SK-N-MC (cell line): Measurements from ENCODE around the gene RNF227.

Experiments used
- DNase-seq: peaks from one replicate; pipeline ENCODE4 v3.0.0-alpha.2; 2011; ENCODE audit warnings: low read depth, low spot score
- H3K27ac ChIP-seq: fragments of 200-600 bp; sonication (generic); 2 replicates; pipeline ENCODE4 v1.5.1; 2016; ENCODE audit warnings: mixed run types
- H3K36me3 ChIP-seq: fragments of 200-600 bp; sonication (generic); 2 replicates; pipeline ENCODE4 v1.6.1; 2017; ENCODE audit warnings: antibody characterized with exemption, low read length, mixed read lengths; ENCODE audit not compliant: insufficient read depth
- H3K4me3 ChIP-seq: fragments of 200-600 bp; sonication (generic); 2 replicates; pipeline ENCODE4 v1.5.1; 2016
- H3K9ac ChIP-seq: fragments of 200-600 bp; sonication (generic); 2 replicates; pipeline ENCODE4 v1.8.0; 2017; ENCODE audit warnings: mixed run types, mixed read lengths; ENCODE audit not compliant: insufficient read length
- H3K9me3 ChIP-seq: fragments of 200-600 bp; sonication (generic); 2 replicates; pipeline ENCODE4 v1.6.1; 2017; ENCODE audit warnings: low read depth, mild to moderate bottlenecking, antibody characterized with exemption, low read length, moderate library complexity, mixed read lengths
- EZH2 ChIP-seq: fragments of 200-600 bp; sonication (generic); IDR thresholded peaks from one replicate; pipeline ENCODE4 v1.6.1; 2017; ENCODE audit warnings: antibody characterized with exemption
- FOXP2 ChIP-seq: optimal IDR thresholded peaks from 2 replicates; pipeline ENCODE3; 2011; ENCODE audit warnings: mild to moderate bottlenecking, moderate library complexity; ENCODE audit not compliant: insufficient read depth; ENCODE audit errors: extremely low read length, control extremely low read depth
- POLR2AphosphoS5 ChIP-seq: IDR thresholded peaks from 2 replicates; pipeline ENCODE4 v1.6.1; 2012; ENCODE audit warnings: mild to moderate bottlenecking, low read depth, low read length, borderline replicate concordance

Gene RNF227

DNA sequence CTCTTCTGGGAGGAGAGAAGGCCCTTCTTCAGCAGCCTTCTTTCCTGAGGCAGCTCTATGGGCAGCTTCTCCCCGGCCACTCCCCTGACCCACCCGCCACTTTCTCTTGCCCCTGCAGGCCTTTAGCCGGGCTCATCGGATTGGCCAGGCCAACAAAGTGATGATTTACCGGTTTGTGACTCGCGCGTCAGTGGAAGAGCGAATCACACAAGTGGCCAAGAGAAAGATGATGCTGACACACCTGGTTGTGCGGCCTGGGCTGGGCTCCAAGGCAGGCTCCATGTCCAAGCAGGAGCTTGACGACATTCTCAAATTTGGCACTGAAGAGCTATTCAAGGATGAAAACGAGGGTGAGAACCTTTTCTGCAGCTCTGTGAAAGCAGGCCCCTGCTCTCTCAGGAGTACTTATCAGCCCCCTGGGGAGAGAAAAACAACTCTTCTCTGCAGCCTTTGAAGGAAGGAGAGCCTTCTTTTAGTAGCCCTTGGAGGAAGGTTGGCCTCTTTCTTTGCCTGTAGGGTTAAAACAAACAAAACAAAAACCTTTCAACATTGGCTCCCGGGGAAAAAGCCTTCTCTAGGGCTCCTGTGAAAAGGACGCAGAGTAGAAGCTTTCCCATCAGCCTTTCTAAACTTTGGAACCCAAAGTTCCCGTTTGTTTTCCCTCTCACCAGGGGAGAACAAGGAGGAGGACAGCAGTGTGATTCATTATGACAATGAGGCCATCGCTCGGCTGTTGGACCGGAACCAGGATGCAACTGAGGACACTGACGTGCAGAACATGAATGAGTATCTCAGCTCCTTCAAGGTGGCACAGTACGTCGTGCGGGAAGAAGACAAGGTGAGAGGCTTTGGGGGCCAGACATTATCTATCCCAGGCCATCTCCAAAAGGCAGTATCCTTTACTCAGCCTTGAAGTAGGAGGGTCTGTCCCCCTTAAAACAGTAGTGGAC lies 12.7 kb downstream of the RNF227 start:
- Histone ChIP-seq H3K9ac (no peak overlapping the region), H3K9me3 (no peaks in the 10 kb centered on the region), H3K36me3 (peaks cover 99% of the 10 kb centered on the region), H3K27ac (no peak overlapping the region), H3K4me3 (no peak overlapping the region)
- no peak for DNase-seq
- TF ChIP-seq EZH2 (no peak), POLR2AphosphoS5 (no peak), FOXP2 (no peak)

DNA sequence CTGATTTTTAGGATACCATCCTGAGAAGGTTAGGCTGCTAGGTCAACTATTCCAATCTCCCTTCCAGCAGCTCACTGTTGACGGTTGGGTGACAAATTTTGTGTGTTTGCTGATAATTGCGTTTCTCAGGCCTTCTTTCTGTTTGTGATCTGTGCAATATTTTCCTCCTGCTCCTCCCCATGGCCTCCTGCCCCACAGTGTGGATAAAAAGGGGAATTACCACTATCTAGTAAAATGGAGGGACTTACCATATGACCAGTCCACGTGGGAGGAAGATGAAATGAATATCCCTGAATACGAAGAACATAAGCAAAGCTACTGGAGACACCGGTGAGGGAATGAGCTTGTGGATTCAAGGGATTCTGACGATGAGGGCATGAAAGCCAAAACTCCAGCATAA lies 18.3 kb downstream of the RNF227 start:
- TF ChIP-seq EZH2: no peak
- no peak for TF ChIP-seq FOXP2
- no peak for TF ChIP-seq POLR2AphosphoS5
- no peak for DNase-seq
- H3K27ac ChIP-seq: no peak overlapping the region
- no peak overlapping the region for H3K9ac ChIP-seq
- no peaks in the 10 kb centered on the region for H3K9me3 ChIP-seq
- H3K36me3 ChIP-seq: peaks cover 95% of the 10 kb centered on the region
- H3K4me3 ChIP-seq: no peak overlapping the region

DNA sequence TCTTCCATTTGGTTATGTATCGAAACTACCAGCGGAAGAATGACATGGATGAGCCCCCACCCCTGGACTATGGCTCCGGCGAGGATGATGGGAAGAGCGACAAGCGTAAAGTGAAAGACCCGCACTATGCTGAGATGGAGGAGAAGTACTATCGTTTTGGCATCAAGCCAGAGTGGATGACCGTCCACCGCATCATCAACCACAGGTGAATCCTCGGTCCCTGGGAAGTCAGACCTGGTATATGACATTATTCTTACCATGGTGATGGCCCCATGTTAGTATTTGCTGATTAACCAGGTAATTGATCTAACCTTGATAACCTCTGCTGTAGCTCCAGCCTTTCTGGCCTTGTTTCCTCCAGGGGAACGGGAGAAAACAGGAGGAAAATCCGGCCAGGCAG lies 19.0 kb downstream of the RNF227 start:
- Histone ChIP-seq H3K36me3 (peaks cover 93% of the 10 kb centered on the region), H3K9me3 (no peaks in the 10 kb centered on the region), H3K27ac (no peak overlapping the region), H3K4me3 (no peak overlapping the region), H3K9ac (no peak overlapping the region)
- TF ChIP-seq POLR2AphosphoS5: no peak
- no peak for TF ChIP-seq FOXP2
- no peak for TF ChIP-seq EZH2
- DNase-seq: no peak

DNA sequence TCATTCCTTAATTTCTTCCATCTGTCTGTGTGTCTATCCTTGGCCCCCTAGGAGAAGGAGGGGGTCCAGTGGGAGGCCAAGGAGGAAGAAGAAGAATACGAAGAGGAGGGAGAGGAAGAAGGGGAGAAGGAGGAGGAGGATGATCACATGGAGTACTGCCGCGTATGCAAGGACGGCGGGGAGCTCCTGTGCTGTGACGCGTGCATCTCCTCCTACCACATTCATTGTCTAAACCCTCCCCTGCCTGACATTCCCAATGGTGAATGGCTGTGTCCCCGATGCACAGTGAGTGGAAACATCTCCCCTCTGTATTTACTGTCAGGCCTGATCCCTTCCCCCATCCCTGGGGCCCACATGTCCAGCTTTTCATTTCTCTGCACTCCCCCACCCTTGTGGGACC lies 21.2 kb downstream of the RNF227 start:
- Histone ChIP-seq H3K27ac (no peak overlapping the region), H3K4me3 (no peak overlapping the region), H3K9ac (no peak overlapping the region), H3K9me3 (no peaks in the 10 kb centered on the region), H3K36me3 (peaks cover 93% of the 10 kb centered on the region)
- TF ChIP-seq FOXP2: no peak
- TF ChIP-seq EZH2: no peak
- TF ChIP-seq POLR2AphosphoS5: no peak
- DNase-seq: no peak

DNA sequence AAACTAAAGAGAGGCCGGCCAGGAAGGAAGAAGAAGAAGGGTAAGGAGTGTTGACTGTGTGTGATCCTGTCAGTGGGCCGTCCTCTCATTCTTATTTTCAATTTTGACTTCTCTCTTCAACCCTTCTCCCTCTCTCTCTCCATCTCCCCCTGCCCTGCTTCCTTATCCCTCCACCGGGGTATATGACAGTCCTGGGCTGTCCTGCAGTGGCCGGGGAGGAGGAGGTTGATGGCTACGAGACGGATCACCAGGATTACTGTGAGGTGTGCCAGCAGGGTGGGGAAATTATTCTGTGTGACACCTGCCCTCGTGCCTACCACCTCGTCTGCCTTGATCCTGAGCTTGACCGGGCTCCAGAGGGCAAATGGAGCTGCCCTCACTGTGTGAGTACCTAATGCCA lies 21.9 kb downstream of the RNF227 start:
- H3K36me3 ChIP-seq: peaks cover 91% of the 10 kb centered on the region
- no peak overlapping the region for H3K27ac ChIP-seq
- no peak for TF ChIP-seq POLR2AphosphoS5
- TF ChIP-seq EZH2: no peak
- no peak for TF ChIP-seq FOXP2
- DNase-seq: no peak
- H3K9me3 ChIP-seq: no peaks in the 10 kb centered on the region
- H3K4me3 ChIP-seq: no peak overlapping the region
- no peak overlapping the region for H3K9ac ChIP-seq

DNA sequence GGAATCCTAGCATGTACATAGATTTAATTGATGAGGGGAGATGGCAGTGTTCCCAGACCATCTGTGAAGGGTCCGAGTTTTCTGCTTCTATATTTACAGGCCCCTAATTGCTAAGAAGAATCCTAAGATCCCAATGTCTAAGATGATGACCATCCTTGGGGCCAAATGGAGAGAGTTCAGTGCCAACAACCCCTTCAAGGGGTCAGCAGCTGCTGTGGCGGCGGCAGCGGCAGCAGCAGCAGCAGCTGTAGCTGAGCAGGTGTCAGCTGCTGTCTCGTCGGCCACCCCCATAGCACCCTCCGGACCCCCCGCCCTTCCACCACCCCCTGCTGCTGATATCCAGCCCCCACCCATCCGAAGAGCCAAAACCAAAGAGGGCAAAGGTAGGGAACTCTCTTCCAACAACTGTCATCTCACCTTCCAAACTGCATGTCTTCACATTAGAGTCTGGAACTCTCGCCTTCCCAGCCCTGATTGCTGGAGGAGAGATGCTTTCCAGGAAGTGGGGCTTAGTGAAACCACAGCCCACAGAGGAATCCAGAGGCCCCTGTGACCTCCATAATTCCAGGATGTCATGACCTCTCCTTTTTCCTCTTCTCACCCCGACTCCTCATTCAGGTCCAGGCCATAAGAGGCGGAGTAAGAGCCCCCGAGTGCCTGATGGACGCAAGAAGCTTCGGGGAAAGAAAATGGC lies 22.8 kb downstream of the RNF227 start:
- no peak overlapping the region for H3K4me3 ChIP-seq
- no peaks in the 10 kb centered on the region for H3K9me3 ChIP-seq
- TF ChIP-seq POLR2AphosphoS5 (no peak), EZH2 (no peak), FOXP2 (no peak)
- no peak for DNase-seq
- no peak overlapping the region for H3K9ac ChIP-seq
- no peak overlapping the region for H3K27ac ChIP-seq
- peaks cover 82% of the 10 kb centered on the region for H3K36me3 ChIP-seq

DNA sequence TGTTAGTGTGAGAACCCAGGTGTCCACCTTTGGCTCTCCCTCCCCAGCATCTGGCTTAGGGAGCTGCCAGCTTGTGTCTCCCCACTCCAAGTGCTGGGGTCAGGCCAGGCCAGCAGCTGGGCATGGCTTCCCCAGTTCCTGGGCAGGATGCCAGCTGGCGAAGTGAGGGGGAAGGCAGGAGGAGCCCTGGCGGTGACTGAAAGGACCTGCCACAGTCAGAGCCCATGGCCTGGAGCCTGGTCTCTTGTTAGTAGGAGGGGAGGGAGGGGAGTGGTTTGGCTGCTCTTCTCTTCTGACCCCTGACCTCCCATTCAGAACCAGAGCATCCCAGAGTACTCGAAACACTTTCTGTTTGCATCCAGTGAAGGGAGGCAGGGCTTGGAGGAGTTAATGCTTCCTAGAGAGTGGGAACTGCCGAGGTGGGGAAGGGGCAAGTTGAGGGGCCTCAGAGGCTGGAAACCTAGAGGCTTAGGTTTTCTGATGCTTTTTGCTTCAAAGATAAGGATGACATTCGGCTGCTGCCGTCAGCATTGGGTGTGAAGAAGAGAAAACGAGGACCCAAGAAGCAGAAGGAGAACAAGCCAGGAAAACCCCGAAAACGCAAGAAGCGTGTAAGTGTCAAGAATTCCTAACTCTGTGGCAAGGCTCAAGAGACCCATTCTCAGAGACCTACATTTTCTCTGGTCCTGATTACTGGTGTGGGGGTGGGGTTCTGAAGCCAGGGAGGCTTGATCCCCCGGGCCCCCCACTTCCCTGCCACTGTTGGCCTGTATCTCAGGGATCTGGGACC lies 26.7 kb downstream of the RNF227 start:
- Histone ChIP-seq H3K36me3 (peaks cover 47% of the 10 kb centered on the region), H3K4me3 (peak overlapping the region; percentile 88), H3K9ac (peak overlapping the region; percentile 84), H3K27ac (peak overlapping the region; percentile 95; the same call in 1 of the 2 replicates), H3K9me3 (no peaks in the 10 kb centered on the region)
- no peak for DNase-seq
- TF ChIP-seq POLR2AphosphoS5: no peak
- no peak for TF ChIP-seq EZH2
- no peak for TF ChIP-seq FOXP2
